Stromal cell of bone marrow (primary cell): ENCODE measurements around the gene NEB.
"Not testable (repeated sequence)": the region's sequence is repeated elsewhere in the genome, so short reads cannot be mapped to it uniquely, and the experiment has no call there.

Experiments
- DNase-seq: peaks from one replicate; pipeline ENCODE4 v3.0.0-alpha.2; 2012; ENCODE audit warnings: low read depth

Gene NEB

DNA sequence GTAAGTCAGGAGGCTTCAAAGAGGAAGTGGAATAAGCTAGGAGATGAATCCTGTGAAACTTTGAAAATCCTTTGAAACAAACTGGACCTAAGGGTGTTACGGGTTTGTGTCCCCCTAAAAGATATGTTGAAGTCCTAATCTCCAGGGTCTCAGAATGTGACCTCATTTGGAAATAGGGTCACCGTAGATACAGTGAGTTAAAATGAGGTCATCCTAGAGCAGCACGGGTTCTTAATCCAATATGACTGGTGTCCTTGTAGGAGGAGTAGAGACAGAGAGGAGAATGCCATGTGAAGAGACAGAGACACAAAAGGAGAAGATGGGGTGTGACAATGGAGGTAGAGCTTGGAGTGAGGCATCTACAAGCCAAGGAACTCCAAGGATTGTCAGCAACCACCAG is 26.9 kb upstream of the NEB start:
- no peak for DNase-seq

DNA sequence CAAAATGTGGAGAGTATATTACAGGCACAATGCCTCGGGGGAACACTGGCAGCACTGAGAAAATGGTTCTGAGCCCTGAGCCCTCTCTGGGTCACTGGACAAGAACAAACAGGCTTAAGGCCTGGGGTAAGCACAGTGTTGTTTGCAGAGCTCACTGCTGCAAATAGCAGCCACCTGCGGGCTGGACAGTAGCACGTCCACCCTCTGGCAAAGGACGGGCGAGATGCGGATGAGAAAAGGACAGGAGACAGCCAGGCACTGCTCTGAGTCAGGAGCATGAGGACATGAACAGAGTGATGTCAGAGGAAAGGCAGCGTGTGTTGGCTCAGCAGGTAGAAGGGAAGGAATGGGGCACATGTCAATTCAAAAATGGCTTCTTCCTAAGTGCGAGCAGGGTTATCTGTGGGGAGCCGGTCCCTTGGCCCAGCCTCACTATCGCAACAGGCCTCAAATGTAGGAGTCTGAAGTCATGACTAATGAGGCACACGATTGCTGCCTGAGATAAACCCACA is 25.9 kb upstream of the NEB start:
- no peak for DNase-seq

DNA sequence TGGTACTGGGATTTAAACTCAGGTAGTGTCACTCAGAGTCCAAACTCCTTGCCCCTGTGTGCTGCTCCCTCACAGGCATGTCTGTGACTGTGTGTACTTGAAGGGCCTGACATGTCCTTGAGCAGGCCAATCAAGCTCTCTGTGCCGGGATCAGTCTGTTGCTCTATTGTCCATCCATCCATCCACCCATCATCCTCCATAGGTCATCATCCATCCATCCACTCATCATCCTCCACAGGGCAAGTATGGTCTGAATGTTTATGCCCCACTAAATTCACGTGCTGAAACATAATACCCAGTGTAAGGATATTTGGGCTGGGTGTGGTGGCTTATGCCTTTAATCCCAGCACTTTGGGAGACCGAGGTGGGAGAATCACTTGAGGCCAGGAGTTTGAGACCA is 24.5 kb upstream of the NEB start:
- no peak for DNase-seq

DNA sequence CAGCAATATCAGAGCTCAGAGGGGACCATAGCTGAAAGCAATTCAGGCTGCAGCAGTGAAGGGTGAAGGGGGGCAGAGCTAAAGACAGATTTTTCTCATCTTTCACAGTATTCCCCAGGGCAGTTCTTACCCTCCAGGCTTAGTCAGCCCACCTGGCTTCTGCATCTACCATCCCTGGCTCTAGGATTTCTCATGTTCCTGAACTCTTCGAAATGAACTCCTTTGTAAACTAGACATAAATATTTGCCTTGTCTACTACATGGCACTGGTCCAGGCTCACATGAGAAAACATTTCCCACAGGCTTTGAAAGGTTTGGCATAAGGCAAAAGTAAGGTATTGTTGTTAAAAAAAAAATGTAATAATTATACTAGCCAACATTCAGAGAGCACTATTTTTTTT is 23.6 kb upstream of the NEB start:
- DNase-seq, result no peak

DNA sequence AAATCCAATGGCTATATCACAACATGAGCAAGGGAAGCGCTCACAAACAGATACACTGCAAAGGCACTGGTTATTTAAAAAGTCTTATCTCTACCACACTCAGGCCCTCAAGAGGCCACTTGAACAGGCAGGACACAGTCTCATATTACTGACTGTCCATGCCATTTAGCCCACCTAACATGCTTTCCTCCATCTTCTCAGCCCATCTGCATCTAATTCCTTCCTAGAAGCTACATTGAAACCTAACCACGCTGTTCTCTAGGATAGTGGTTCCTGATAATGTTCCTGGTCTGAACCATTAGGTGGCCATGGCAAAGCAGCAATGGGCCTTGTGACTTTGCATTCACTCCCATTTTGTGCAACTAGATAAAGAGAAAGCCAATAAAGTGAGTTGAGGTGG is 22.5 kb upstream of the NEB start:
- DNase-seq, result no peak

DNA sequence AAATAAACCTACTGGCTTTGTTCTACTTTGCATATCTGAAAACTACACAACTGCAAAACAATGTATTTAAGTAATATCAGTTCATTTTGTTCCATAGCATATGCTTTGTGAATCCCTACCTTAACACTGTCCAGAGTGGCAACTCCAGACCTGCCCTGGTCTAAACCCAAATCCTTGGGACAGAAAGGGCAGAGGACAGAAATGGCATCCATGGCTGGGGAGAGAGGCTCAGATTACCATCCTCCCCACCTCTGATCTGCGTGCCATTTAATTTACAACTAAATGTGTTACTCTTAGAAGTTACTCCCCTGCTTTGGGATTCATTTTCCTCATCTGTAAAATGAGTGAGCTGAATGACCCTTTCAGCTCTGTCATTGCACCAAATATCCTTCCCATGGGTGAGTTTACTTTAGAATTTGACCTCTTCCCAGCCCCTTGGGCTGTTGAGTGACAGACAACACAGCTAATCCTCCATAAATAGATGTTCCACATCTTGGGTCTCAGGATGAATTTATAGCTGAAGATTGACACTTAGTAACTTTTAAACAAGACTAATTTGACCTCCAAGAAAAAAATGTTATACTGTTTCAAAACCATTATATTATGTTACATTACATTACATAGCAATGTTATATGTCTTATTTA is 20.1 kb upstream of the NEB start:
- DNase-seq, result no peak

DNA sequence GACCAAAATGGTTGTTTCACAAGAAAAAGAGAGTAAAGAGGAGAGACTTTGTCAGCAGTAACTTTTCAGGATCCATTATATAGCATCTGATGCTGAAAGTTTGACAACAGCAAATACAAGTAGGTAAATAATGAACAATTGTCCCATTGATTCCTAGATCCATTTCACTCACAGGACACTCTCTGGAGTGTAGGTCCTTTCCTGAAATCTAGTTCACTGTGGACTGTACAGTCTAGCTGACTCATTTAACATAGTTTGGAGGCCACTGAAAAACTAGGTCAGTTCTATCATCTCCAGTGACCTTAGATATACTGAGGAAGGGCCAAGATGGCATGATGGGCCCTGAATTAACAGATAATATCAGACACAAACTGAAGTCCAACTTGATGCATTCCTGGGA is 19.3 kb upstream of the NEB start:
- DNase-seq, result no peak

DNA sequence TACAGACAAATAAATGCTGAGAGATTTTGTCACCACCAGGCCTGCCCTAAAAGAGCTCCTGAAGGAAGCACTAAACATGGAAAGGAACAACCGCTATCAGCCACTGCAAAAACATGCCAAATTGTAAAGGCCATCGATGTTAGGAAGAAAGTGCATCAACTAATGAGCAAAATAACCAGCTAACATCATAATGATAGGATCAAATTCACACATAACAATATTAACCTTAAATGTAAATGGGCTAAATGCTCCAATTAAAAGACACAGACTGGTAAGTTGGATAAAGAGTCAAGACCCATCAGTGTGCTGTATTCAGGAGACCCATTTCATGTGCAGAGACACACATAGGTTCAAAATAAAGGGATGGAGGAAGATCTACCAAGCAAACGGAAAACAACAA is 11.0 kb upstream of the NEB start:
- DNase-seq, result not testable (repeated sequence)

DNA sequence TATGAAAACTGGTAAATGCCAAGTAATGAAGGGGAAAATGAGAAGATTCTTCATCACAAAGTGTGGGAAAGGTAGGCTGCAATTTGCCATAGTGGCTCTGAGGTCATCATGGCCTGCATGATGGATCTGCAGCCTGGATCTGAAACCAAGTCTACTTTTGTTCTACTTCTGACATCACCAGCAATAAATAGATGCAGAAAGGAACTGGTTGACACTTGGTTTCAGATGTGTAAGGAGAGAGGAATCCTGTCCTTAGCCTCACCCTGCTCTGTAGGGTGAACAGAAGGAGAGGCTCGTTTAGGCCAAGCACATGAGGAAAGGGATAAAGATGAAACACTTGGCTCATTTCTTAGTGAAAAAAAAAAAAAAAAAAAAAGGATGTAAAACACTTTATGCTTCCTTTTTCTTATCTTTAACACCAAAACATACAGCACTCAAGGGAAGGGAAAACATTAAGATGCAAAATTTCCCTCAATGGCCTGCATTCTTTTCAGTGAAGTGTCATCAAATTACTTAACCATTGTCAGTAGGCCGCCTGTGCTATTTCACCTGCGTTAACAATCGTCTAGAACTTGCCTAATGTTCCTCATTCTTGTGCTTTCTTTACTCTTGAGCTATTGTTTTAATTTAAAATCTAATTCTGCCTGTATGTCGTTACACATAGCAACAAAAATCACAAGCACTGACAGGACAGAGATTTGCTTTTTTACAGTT is 3.9 kb downstream of the NEB start:
- DNase-seq, result no peak

DNA sequence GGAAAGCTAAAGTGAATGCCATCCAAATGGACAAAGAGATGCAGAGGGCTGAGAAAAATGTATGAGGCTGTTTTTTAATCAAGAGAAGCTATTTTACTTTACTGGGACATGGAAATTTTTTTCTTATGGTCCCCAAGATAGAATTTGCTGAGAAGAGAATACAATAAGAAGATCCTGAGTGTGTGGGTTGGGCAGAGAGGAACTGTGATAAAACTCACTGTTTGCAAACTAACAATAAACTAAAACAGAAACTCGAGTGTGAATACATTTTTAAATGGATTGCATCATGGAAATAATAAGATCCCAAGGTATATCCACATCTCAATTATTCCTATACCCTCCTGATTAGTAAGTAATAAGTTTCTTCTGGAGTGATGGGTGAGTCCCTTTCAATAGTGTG is 4.4 kb downstream of the NEB start:
- no peak for DNase-seq

DNA sequence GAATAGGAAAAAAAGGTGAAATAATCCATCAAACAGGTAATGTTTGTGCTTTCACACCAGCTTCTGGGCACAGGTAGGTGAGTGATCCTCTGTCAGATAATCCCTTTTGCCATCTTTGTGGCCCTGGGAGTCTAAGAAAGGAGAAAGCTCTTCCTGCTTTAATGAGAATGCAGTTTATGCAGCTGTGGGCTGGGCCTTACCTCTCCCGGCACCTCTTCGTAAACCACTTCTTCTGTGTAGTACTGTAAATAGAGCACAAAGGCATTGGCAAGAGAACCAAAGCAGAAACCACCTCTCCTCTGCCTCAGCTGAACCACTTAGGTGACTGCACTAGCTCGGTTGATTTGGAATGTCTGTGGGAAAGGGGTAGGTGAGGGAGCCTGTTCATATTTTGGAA is 4.9 kb downstream of the NEB start:
- DNase-seq, result no peak

DNA sequence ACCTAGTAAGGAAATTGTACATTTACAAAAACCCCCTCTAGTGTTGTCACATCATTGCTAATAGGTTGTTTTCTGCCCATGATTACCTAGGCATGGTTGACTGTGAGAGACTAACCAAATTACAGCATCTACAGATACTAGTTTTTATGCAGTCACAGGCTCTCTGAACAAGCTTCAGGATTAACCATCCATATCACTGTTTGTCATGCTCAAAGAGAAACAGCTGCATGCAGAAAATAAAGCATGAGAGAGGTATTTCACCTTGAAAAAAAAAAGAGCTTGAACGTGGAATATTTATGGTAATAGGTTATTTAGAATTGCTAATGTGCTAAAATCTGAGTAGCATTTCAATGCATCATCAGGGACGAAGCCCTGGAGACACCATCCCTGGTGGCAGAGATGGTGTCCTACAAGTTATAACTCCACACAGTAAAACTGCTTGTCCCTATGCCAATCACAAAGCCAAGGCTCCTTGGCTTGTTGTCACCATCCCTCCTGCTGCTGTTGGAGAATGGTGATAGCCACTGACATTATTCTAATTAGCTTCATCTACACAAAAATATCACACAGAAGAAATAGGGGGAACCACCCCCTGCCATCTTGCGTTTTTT is 5.4 kb downstream of the NEB start:
- DNase-seq, result no peak

DNA sequence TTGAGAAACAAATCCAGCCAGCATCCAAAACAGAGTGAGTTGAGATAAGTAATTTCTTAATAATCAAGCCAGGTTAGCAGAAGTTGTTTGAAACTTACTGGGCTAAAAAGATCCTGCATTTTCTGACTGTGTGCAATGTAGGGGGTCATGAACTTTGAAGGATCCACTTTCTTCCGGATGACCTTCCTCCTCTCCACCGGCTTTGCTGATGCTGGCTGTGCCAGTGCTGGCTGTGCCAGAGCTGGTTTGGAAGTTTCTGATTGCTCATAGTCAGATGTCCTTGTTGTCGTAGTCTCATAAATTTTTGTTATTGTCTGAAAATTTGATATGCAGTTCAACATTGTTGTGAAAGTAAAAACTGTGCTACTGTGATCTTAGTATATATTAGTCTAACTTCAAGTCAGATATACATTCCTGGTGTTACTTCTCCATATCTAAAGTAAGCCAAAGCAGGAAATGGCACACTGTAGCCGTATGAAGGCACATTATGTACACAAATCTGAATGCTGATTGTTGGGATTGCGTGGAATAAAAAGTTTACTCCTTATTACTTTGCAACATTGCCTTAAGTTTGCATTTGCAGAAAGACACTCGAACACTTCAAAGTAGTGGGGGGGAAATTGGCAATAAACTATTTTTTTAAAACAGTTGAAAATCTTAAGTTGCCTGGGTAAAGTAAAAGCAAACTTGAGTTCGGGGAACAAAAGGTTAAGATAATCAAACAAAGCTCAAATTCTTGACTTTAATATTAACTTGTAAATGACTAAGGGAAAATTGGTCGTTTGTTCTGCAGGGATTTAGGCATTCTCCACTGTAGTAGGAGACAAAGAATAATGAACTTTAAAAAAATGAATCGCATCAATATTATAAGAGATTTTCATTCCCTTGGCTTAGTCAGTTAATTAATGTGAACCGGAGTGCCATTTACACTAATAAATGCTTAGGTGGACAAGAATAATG is 6.4 kb downstream of the NEB start:
- DNase-seq, result no peak

DNA sequence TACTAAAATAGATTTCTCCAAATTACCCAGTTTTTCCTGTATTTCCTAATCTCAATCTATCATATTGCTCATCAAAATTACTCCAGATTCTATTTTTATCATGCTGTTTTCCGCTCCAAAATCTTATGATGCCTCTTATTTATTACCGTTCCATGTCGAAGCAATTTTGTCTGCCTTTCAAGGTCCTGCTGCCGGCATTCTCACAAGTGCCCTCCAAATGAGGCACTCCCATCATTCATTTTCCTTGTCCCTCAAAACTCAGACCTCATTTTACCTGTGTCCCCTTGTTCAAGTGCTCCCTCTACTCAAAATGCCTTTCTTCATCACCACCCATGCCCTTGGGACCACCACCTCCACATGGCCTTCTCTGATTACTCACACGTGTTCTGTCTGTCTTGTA is 13.1 kb downstream of the NEB start:
- DNase-seq, result no peak

DNA sequence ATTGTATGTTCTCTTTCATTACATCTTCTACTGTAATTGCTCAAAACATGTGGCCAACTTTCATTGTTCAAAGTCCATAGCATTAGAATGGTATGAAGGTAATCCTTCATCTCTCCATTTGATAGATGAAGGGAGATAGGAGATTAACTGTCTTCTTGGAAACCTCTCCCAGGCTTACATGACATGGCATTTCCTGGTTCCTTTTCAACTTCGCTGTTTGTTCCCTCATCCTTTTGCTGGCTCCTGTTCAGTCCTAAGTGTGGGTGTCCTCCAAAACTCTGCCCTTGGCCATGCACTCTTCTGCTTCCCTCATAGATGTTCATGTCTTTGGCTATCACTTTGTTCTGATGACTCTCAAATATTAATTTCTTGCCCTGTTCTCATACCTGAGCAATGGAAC is 13.8 kb downstream of the NEB start:
- DNase-seq, result no peak

DNA sequence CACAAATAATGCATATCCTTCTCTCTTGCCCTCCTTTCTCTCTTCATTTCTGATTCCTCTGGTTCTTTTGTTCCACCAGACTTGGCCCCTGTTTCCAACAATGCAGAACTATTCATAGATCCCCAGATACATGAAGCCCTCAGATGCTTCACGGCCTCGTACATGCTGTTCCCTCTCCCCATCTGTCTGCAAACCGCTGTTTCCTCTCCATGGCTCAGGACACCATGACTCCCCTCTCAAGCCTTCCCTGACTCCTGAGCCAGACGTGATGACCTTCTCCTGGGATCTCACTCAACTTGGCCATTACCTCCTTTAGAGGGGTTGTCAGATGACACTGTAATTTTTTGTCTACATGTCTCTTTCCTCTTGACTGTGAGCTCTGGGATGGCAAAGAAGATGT is 15.5 kb downstream of the NEB start:
- DNase-seq, result no peak

DNA sequence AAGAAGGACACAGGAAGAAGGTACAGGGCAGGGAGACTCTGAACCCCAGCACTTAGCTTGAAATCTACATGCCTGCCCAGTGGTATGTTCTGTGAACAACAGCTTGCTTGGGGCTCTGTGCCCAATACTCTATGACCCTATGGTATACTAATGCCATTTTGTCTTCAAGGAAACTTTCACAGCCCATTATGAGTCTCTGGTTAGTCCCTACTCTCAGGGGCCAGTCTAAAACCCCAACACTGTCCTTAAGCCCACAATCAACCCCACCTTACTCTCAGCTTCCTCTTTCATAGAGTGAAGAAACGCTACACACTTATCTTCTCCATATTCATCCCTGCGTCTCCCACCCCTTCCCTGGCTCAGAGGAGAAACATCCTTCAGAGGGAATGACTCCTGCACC is 16.0 kb downstream of the NEB start:
- no peak for DNase-seq

DNA sequence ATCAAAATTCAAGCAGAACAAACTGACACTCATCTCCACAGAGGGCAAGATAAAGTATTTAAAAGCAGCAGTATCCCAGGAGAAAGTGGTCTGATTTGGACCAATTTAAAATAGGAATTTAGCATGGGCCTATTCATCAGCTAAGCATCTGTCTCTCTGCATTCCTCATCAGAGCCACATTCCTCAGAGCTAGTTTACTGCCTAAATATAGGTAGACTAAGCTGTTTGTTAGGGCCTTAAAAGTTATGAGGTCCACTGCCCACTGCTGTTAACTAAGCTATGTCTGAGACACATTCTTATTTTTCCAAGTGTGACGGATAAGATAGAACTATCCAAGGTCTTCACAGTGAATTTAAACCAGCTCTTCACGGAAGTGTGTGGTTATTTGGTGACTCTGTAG is 17.6 kb downstream of the NEB start:
- no peak for DNase-seq

DNA sequence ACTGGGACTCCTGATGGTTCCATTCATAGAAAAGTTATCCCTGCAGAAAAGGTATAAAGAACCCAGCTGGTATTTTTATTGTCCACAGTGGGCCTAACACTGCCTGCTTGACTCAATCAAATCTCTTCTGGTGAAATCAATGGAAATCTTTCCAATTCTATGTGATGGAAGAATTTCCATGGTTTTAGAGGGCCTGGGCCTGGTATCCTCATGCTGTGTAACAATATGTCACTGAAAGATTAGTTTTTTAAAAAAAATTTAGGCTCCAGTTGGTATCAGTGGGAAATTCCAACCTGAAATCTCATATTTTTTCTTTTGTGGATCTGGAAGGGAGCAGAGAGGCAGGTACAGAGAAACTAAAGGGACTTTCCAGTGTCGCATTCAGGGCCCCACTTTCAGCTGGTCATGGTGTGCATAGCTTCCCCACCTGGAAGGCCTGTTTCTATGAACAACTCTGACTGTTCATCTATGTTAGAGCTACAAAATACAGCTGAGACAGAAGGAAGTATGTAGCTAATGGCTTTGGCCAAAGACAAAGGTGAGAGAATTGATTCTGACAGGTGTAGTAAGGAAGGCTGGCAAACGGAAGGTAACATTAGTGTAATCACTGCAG is 20.9 kb downstream of the NEB start:
- no peak for DNase-seq

DNA sequence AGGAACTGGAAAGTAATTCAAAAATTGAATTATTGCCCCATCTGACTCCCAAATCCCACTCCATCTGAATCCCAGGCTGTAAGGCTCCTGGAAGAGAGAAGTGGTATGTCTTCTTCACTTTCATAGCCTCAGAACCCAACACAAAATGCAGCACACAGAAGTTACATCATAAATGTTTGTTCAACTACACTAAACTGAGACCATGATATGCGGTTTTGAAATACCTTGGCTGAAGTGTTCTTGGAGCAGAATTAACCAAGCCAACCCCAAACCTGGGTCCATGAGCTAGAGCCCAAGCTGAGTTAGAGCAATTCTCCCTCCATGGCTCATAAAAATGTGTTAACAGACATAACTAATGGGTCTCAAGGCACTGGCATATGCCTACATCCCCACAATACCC is 23.3 kb downstream of the NEB start:
- DNase-seq, result no peak

DNA sequence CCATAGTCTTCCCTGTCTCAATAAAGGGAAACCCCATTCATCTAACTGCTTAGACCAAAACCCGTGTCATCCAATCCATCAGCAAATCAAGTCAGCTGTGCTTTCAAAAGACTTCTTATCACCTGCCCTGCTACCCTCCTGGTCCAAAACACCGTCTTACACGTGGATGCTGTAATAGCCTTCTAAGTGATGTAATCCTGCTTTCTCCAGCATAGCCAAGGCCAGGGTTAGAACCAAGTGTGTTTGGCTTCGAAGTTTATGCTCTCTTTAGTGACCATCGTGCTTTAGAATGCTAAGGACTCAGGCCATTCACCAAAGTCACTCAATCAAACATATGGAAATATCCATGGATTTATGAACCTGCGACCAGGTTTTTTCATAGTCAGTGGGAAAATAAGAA is 25.5 kb downstream of the NEB start:
- DNase-seq, result no peak

DNA sequence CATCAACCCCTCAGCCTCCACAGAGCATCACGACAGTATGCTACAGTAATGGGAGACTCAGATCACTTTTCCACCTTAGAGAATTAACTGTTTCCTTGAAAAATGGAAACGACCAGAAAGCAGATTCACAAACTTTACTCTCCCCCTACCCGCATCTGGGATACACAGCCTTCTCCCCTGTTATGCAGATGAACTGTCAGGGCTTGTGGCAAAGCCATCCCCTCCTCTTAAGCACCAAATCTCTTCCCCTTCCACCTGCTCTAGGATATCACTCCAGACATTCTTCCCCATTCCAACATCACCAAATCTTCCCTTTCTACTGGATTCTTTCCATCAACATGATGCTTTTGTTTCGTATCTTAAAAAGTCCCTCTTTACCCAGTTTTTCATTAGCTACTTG is 26.4 kb downstream of the NEB start:
- DNase-seq, result no peak
